HL-60 (cell line): ENCODE results near the gene EPN2.

Source experiments
- GABPA ChIP-seq: IDR thresholded peaks from 2 replicates; pipeline ENCODE4 v1.6.1; 2012; ENCODE audit warnings: low read depth
- POLR2AphosphoS5 ChIP-seq: IDR thresholded peaks from 2 replicates; pipeline ENCODE4 v1.6.1; 2012; ENCODE audit warnings: low read depth
- SPI1 ChIP-seq: IDR thresholded peaks from 2 replicates; pipeline ENCODE4 v1.6.1; 2012; ENCODE audit warnings: low read depth, mild to moderate bottlenecking, borderline replicate concordance
- TF ChIP-seq, protein P1 (sequence below): IDR thresholded peaks from one replicate; pipeline ENCODE4 v1.5.1; 2011; ENCODE audit warnings: low read length, control low read depth, inconsistent platforms; ENCODE audit not compliant: insufficient read depth
- TF ChIP-seq, protein P2 (sequence below): IDR thresholded peaks from 2 replicates; pipeline ENCODE4 v1.6.1; 2012; ENCODE audit warnings: low read depth; ENCODE audit not compliant: insufficient replicate concordance

DNA sequence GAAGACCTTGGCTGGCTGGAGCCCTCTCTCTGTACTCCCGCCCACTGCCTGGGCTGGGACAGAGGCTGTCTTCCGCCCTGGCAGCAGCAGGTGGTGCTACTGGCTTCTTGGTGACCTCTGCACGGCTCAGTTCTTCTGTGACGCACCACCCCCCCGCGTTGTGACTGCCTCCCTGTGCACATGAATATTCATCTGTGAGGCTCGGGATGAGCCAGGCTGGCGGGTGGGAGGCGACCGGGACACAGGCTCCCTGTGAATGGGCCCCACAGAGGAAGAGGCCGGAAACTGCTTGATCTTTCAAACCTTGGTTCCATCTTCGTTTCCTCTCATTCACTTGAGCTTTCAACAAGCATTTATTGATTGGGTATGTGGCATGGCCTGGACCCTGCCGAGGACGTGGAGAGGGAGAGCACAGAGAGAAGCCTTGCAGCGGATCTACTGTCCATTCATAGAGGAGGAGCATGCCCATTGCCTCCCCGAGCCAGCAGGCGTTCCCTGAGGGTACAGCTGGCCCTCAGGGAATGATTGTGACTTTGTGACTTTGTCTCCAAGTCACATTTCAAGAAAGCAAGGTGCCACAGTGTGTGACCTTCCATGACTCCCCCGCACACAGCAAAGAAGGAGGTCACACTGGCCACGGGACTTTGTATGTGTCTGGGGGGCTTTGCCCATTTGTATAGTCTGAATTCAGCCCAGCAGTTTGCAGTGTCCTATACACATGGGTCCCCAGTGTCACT, 80.4 kb downstream of the EPN2 start:
- TF ChIP-seq, protein P1, sequence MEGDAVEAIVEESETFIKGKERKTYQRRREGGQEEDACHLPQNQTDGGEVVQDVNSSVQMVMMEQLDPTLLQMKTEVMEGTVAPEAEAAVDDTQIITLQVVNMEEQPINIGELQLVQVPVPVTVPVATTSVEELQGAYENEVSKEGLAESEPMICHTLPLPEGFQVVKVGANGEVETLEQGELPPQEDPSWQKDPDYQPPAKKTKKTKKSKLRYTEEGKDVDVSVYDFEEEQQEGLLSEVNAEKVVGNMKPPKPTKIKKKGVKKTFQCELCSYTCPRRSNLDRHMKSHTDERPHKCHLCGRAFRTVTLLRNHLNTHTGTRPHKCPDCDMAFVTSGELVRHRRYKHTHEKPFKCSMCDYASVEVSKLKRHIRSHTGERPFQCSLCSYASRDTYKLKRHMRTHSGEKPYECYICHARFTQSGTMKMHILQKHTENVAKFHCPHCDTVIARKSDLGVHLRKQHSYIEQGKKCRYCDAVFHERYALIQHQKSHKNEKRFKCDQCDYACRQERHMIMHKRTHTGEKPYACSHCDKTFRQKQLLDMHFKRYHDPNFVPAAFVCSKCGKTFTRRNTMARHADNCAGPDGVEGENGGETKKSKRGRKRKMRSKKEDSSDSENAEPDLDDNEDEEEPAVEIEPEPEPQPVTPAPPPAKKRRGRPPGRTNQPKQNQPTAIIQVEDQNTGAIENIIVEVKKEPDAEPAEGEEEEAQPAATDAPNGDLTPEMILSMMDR = no peak
- TF ChIP-seq POLR2AphosphoS5 = no peak
- TF ChIP-seq, protein P2, sequence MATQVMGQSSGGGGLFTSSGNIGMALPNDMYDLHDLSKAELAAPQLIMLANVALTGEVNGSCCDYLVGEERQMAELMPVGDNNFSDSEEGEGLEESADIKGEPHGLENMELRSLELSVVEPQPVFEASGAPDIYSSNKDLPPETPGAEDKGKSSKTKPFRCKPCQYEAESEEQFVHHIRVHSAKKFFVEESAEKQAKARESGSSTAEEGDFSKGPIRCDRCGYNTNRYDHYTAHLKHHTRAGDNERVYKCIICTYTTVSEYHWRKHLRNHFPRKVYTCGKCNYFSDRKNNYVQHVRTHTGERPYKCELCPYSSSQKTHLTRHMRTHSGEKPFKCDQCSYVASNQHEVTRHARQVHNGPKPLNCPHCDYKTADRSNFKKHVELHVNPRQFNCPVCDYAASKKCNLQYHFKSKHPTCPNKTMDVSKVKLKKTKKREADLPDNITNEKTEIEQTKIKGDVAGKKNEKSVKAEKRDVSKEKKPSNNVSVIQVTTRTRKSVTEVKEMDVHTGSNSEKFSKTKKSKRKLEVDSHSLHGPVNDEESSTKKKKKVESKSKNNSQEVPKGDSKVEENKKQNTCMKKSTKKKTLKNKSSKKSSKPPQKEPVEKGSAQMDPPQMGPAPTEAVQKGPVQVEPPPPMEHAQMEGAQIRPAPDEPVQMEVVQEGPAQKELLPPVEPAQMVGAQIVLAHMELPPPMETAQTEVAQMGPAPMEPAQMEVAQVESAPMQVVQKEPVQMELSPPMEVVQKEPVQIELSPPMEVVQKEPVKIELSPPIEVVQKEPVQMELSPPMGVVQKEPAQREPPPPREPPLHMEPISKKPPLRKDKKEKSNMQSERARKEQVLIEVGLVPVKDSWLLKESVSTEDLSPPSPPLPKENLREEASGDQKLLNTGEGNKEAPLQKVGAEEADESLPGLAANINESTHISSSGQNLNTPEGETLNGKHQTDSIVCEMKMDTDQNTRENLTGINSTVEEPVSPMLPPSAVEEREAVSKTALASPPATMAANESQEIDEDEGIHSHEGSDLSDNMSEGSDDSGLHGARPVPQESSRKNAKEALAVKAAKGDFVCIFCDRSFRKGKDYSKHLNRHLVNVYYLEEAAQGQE = no peak
- TF ChIP-seq GABPA = no peak
- TF ChIP-seq SPI1 = no peak
